ENCODE results near the gene CALN1.
"Not testable (repeated sequence)": the region's sequence is repeated elsewhere in the genome, so short reads cannot be mapped to it uniquely, and the experiment has no call there.

Gene CALN1

GRCh38 chr7:72080341-72080766 lies 331.8 kb downstream of the CALN1 start:
- no peak for DNase-seq

- no peak for DNase-seq
These were observed 333.3 kb downstream of the CALN1 start for GRCh38 chr7:72078856-72079255.

- DNase-seq: no peak
These were observed 333.8 kb downstream of the CALN1 start for GRCh38 chr7:72078301-72078700.

- no peak for DNase-seq
These were observed 334.4 kb downstream of the CALN1 start for GRCh38 chr7:72077786-72078185.

GRCh38 chr7:72072901-72073300 lies 339.2 kb downstream of the CALN1 start:
- no peak for DNase-seq

GRCh38 chr7:72069263-72069662 lies 342.9 kb downstream of the CALN1 start:
- no peak for DNase-seq

- not testable (repeated sequence) for DNase-seq
These were observed 346.4 kb downstream of the CALN1 start for GRCh38 chr7:72065764-72066163.

GRCh38 chr7:72064916-72065315 lies 347.2 kb downstream of the CALN1 start:
- DNase-seq: no peak

GRCh38 chr7:72063330-72063729 lies 348.8 kb downstream of the CALN1 start:
- no peak for DNase-seq

- no peak for DNase-seq
These were observed 349.5 kb downstream of the CALN1 start for GRCh38 chr7:72062666-72063065.

GRCh38 chr7:72059925-72060324 lies 352.2 kb downstream of the CALN1 start:
- no peak for DNase-seq

- DNase-seq: no peak
These were observed 353.6 kb downstream of the CALN1 start for GRCh38 chr7:72058579-72058978.

- DNase-seq: no peak
These were observed 354.3 kb downstream of the CALN1 start for GRCh38 chr7:72057796-72058195.

GRCh38 chr7:72057231-72057630 lies 354.9 kb downstream of the CALN1 start:
- no peak for DNase-seq

- no peak for DNase-seq
These were observed 356.7 kb downstream of the CALN1 start for GRCh38 chr7:72055426-72055825.

GRCh38 chr7:72053292-72053691 lies 358.8 kb downstream of the CALN1 start:
- DNase-seq: no peak

- no peak for DNase-seq
These were observed 363.7 kb downstream of the CALN1 start for GRCh38 chr7:72048420-72048819.

- DNase-seq: peak; percentile 73
These were observed 369.3 kb downstream of the CALN1 start for GRCh38 chr7:72042855-72043254.

- no peak for DNase-seq
These were observed 371.5 kb downstream of the CALN1 start for GRCh38 chr7:72040641-72041040.

- DNase-seq: no peak
These were observed 372.7 kb downstream of the CALN1 start for GRCh38 chr7:72039460-72039859.

GRCh38 chr7:72038022-72038732 lies 374.0 kb downstream of the CALN1 start:
- DNase-seq: no peak

GRCh38 chr7:72037516-72037915 lies 374.6 kb downstream of the CALN1 start:
- DNase-seq: peak; percentile 34

- no peak for DNase-seq
These were observed 376.9 kb downstream of the CALN1 start for GRCh38 chr7:72035266-72035665.

GRCh38 chr7:72032934-72033333 lies 379.2 kb downstream of the CALN1 start:
- DNase-seq: peak; percentile 3

- no peak for DNase-seq
These were observed 381.0 kb downstream of the CALN1 start for GRCh38 chr7:72030994-72031667.

All from fibroblast of skin of right quadriceps (primary cell).